ENCODE measurements around the gene LCP2. TPM values are rescaled to one million over a fixed set of nuclear protein-coding genes. Genes with fewer than 3 reads are reported as not detected.

LCP2 gene
- total and polyA plus RNA-seq, 10 of the 15 experiments (the other 5 are each of a cell fraction or from before 2014, with no cell fraction given) = 8.0 to 50.5 (median 20.6) TPM

DNA sequence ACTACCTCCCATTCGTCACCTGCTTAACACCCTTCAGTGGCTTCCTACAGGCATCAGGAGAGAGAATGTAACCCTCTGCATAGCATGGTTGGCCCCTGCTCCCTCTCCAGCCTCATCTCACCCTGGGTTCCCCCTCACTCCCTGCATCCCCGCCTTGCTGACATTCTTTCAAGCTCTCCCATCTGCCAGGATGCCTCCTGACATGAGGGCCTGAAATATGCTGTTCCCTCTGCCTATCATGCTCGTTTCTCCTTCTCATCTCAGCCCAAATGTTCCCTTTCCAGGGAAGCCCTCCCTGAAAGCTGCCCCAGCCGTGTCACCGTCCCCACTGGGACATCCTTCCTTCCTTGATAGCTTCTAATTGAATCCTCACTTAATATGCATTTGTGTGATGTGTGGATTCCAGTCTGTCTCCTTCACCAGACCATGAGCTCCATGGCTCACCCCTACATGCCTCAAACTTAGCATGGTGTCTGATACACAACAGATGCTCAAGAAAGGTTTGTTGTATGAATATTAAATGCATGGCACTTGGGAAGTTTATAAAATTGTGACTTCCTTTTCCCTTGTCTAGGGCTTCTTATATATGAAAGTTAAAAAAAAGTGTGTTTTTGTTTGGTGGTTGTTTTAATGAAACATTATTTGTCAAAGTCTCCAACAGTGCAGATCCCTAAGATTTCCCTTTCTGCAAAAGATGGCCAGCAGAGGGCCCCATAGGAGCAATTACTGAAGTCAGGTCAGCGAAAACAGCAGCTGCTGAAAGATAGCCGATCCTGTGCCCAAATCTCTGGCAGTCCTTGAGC is 72.0 kb downstream of the LCP2 start (continued):
- TF ChIP-seq MYB (IDR thresholded peaks at IDR 0.05; ENCODE audit: borderline replicate concordance, low read depth, low read length) (no peak), RUNX3 (IDR thresholded peaks at IDR 0.05; ENCODE audit: low read length) (no peak), PAX8 (IDR thresholded peaks at IDR 0.05) (no peak), SP1 (IDR thresholded peaks at IDR 0.05; ENCODE audit: low read depth, low read length) (no peak), MEF2A (IDR thresholded peaks at IDR 0.05; ENCODE audit: insufficient read depth, low read depth, low read length) (no peak), BCL11A (IDR thresholded peaks at IDR 0.05; ENCODE audit: low read depth, low read length) (no peak), CHD1 (IDR thresholded peaks at IDR 0.05; ENCODE audit: low read depth, low read length) (no peak), POLR2AphosphoS5 (IDR thresholded peaks at IDR 0.05; ENCODE audit: low read length) (no peak), NFYA (IDR thresholded peaks at IDR 0.05; ENCODE audit: borderline replicate concordance, low read depth, low read length) (no peak), IKZF1 (conservative IDR thresholded peaks at IDR 0.05) (no peak), ZBED1 (IDR thresholded peaks at IDR 0.05; ENCODE audit: borderline replicate concordance) (no peak), SMC3 (IDR thresholded peaks at IDR 0.05; ENCODE audit: borderline replicate concordance, low read length) (peak; percentile 92), WRNIP1 (IDR thresholded peaks at IDR 0.05; ENCODE audit: borderline replicate concordance, low read depth, low read length) (no peak), RFX5 (IDR thresholded peaks at IDR 0.05; ENCODE audit: low read depth, low read length) (no peak), BRCA1 (IDR thresholded peaks at IDR 0.05; ENCODE audit: low read depth, low read length) (no peak), DPF2 (IDR thresholded peaks at IDR 0.05) (no peak)
- TF ChIP-seq, protein P1, sequence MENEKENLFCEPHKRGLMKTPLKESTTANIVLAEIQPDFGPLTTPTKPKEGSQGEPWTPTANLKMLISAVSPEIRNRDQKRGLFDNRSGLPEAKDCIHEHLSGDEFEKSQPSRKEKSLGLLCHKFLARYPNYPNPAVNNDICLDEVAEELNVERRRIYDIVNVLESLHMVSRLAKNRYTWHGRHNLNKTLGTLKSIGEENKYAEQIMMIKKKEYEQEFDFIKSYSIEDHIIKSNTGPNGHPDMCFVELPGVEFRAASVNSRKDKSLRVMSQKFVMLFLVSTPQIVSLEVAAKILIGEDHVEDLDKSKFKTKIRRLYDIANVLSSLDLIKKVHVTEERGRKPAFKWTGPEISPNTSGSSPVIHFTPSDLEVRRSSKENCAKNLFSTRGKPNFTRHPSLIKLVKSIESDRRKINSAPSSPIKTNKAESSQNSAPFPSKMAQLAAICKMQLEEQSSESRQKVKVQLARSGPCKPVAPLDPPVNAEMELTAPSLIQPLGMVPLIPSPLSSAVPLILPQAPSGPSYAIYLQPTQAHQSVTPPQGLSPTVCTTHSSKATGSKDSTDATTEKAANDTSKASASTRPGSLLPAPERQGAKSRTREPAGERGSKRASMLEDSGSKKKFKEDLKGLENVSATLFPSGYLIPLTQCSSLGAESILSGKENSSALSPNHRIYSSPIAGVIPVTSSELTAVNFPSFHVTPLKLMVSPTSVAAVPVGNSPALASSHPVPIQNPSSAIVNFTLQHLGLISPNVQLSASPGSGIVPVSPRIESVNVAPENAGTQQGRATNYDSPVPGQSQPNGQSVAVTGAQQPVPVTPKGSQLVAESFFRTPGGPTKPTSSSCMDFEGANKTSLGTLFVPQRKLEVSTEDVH (IDR thresholded peaks at IDR 0.05; ENCODE audit: low read depth, partially characterized antibody) = no peak
- TF ChIP-seq, protein P2, sequence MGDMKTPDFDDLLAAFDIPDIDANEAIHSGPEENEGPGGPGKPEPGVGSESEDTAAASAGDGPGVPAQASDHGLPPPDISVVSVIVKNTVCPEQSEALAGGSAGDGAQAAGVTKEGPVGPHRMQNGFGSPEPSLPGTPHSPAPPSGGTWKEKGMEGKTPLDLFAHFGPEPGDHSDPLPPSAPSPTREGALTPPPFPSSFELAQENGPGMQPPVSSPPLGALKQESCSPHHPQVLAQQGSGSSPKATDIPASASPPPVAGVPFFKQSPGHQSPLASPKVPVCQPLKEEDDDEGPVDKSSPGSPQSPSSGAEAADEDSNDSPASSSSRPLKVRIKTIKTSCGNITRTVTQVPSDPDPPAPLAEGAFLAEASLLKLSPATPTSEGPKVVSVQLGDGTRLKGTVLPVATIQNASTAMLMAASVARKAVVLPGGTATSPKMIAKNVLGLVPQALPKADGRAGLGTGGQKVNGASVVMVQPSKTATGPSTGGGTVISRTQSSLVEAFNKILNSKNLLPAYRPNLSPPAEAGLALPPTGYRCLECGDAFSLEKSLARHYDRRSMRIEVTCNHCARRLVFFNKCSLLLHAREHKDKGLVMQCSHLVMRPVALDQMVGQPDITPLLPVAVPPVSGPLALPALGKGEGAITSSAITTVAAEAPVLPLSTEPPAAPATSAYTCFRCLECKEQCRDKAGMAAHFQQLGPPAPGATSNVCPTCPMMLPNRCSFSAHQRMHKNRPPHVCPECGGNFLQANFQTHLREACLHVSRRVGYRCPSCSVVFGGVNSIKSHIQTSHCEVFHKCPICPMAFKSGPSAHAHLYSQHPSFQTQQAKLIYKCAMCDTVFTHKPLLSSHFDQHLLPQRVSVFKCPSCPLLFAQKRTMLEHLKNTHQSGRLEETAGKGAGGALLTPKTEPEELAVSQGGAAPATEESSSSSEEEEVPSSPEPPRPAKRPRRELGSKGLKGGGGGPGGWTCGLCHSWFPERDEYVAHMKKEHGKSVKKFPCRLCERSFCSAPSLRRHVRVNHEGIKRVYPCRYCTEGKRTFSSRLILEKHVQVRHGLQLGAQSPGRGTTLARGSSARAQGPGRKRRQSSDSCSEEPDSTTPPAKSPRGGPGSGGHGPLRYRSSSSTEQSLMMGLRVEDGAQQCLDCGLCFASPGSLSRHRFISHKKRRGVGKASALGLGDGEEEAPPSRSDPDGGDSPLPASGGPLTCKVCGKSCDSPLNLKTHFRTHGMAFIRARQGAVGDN (IDR thresholded peaks at IDR 0.05) = no peak
- TF ChIP-seq, protein P3, sequence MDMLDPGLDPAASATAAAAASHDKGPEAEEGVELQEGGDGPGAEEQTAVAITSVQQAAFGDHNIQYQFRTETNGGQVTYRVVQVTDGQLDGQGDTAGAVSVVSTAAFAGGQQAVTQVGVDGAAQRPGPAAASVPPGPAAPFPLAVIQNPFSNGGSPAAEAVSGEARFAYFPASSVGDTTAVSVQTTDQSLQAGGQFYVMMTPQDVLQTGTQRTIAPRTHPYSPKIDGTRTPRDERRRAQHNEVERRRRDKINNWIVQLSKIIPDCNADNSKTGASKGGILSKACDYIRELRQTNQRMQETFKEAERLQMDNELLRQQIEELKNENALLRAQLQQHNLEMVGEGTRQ (IDR thresholded peaks at IDR 0.05; ENCODE audit: borderline replicate concordance, low read depth, low read length) = no peak
